Skin of body (tissue), 2 donors: Measurements from ENCODE around the gene FARP2. TPM values are rescaled to one million over a fixed set of nuclear protein-coding genes. Genes with fewer than 3 reads are reported as not detected.
A peak's percentile ranks its signal among the peaks of the same experiment; 100 is the strongest.
"Not testable (repeated sequence)": the region's sequence is repeated elsewhere in the genome, so short reads cannot be mapped to it uniquely, and the experiment has no call there.

Experiments
- DNase-seq: peaks from one replicate; lab custom pipeline; 2025; lab: John Stamatoyannopoulos, UW
- total RNA-seq: library from RNA; depleted of rRNA; stranded (reverse); fragments of >200 nt; gene quantifications from one replicate; pipeline ENCODE4 v1.2.3, GENCODE V29; 2014

Gene FARP2
- 52.6 TPM for total RNA-seq

GRCh38 chr2:241355983-241356870, at the start of gene FARP2:
TSS of gene FARP2 (plus strand) at chr2:241356285. CDS start at chr2:241373108, 16,823 bp downstream.
- DNase-seq: peak; percentile 98

- DNase-seq: no peak
Measured at GRCh38 chr2:241307055-241307454, 49.0 kb upstream of the FARP2 start.

GRCh38 chr2:241308267-241308666, 47.8 kb upstream of the FARP2 start:
- DNase-seq: no peak

GRCh38 chr2:241308832-241309500, 47.1 kb upstream of the FARP2 start:
- no peak for DNase-seq

GRCh38 chr2:241309684-241310117, 46.4 kb upstream of the FARP2 start:
- DNase-seq: no peak

GRCh38 chr2:241310917-241311566, 45.0 kb upstream of the FARP2 start:
- DNase-seq: no peak

- DNase-seq: no peak
Measured at GRCh38 chr2:241312082-241312481, 44.0 kb upstream of the FARP2 start.

- no peak for DNase-seq
Measured at GRCh38 chr2:241313543-241314095, 42.5 kb upstream of the FARP2 start.

GRCh38 chr2:241314226-241315092, 41.6 kb upstream of the FARP2 start:
- DNase-seq: peak; percentile 55

GRCh38 chr2:241315093-241315878, 40.8 kb upstream of the FARP2 start, which contains the start of gene HDLBP:
TSS of gene HDLBP (minus strand) at chr2:241315672. CDS start at chr2:241266869, 48,803 bp downstream.
- peak; percentile 99 for DNase-seq

- peak; percentile 74 for DNase-seq
Measured at GRCh38 chr2:241315879-241316631, 40.0 kb upstream of the FARP2 start, which contains the start of gene SEPTIN2. TSS of gene SEPTIN2 (plus strand) at chr2:241315925. CDS start at chr2:241324233, 8,308 bp downstream.

- DNase-seq: no peak
Measured at GRCh38 chr2:241316825-241317224, 39.3 kb upstream of the FARP2 start.

- DNase-seq: no peak
Measured at GRCh38 chr2:241317391-241317790, 38.7 kb upstream of the FARP2 start.

- DNase-seq: not testable (repeated sequence)
Measured at GRCh38 chr2:241318830-241319229, 37.3 kb upstream of the FARP2 start.

GRCh38 chr2:241320394-241320793, 35.7 kb upstream of the FARP2 start:
- no peak for DNase-seq

- DNase-seq: no peak
Measured at GRCh38 chr2:241321033-241321432, 35.1 kb upstream of the FARP2 start.

GRCh38 chr2:241321886-241322285, 34.2 kb upstream of the FARP2 start:
- DNase-seq: no peak

GRCh38 chr2:241323778-241324177, 32.3 kb upstream of the FARP2 start:
- no peak for DNase-seq

- no peak for DNase-seq
Measured at GRCh38 chr2:241324775-241325174, 31.3 kb upstream of the FARP2 start.
